ENCODE measurements around the gene TCHP. TPM values are rescaled to one million over a fixed set of nuclear protein-coding genes. Genes with fewer than 3 reads are reported as not detected.

TCHP gene
- total RNA-seq, 4 donors from 2014 or later, result 12.4 to 29.4 (median 17.6) TPM

DNA sequence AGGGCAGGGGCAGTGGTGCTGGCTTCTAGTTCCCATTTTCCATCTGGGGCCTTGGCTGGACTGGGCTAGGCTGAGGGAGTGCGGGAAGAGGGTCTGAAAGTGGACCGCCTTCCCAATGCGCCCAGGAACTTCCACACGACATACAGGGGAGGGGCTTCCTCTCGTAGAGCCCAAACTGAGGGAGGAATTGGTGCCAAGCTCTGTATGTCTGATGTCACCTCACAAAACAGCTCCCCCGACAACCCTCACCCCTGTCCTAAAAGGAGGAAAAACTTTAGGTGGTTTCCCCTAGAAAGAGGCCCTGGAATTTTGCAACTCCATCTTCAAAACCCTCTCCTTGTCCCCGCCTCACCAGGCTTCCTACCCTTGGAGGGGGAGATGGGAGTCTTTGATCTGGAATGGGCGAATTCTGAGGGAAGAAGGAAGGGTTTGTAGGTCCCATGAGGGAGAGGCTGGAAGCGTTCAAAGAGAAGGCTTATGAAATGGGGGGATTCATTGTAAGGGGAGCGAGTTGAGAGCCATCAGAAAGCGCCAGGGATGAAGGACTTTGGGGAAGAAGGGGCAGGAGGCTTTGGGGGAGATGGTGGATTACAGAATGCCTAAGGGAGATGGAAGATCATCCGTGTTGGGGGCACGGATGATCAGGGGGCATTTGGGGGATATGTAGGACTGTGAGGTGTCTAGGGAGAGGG is 20.6 kb upstream of the TCHP start:
- peak overlapping the region; percentile 25 to 86 (median 83) for H3K27ac ChIP-seq
- 0% methylated on average over 4 to 6 of the region's 13 CpGs for WGBS, 2 donors (ENCODE audit: low coverage in 1 of 2)
- peak overlapping the region; percentile 86 to 87 for H3K4me3 ChIP-seq
- peaks cover 0 to 33% (median 21%) of the 10 kb centered on the region in 3 donors for H3K4me1 ChIP-seq
- H3K9me3 ChIP-seq, result no peaks in the 10 kb centered on the region
- H3K36me3 ChIP-seq, result no peaks in the 10 kb centered on the region
- H3K27me3 ChIP-seq, result peaks cover 7% of the 10 kb centered on the region
- no peak for ATAC-seq
- TF ChIP-seq CTCF (IDR thresholded peaks at IDR 0.05) (no peak), POLR2A (IDR thresholded peaks at IDR 0.05) (no peak), POLR2AphosphoS5 (IDR thresholded peaks at IDR 0.05) (no peak), EP300 (IDR thresholded peaks at IDR 0.05) (no peak)

- Histone ChIP-seq H3K36me3 (no peaks in the 10 kb centered on the region), H3K4me1 (peaks cover 0 to 33% (median 21%) of the 10 kb centered on the region in 3 donors), H3K27me3 (peaks cover 7% of the 10 kb centered on the region), H3K9me3 (no peaks in the 10 kb centered on the region), H3K4me3 (peak within 1 kb of the TSS; percentile 86 to 87), H3K27ac (peak within 1 kb of the TSS; percentile 25 to 86 (median 83))
- 0 to 2% methylated on average over 1 to 15 of the region's 92 CpGs for WGBS, 2 donors (ENCODE audit: low coverage in 1 of 2)
- TF ChIP-seq EP300 (IDR thresholded peaks at IDR 0.05), result no peak
- TF ChIP-seq CTCF (IDR thresholded peaks at IDR 0.05), result peak in 3 of 4 experiments; percentile 68 to 95 (median 91)
- no peak for TF ChIP-seq POLR2AphosphoS5 (IDR thresholded peaks at IDR 0.05)
- TF ChIP-seq POLR2A (IDR thresholded peaks at IDR 0.05), result peak; percentile 29 to 64
- peak; percentile 98 for ATAC-seq
Measured at GRCh38 chr12:109880043-109880931, 19.8 kb upstream of the TCHP start, which contains the start of gene GLTP. TSS of gene GLTP (minus strand) at chr12:109880541. CDS start at chr12:109880374, 167 bp downstream.

GRCh38 chr12:109880938-109881337 is 19.1 kb upstream of the TCHP start:
- H3K36me3 ChIP-seq, result no peaks in the 10 kb centered on the region
- ATAC-seq, result no peak
- peak overlapping the region; percentile 3 to 86 (median 60) for H3K27ac ChIP-seq
- WGBS, 2 donors (ENCODE audit: low coverage in 1 of 2), result 9 to 12% methylated on average over 3 of the region's 9 CpGs
- H3K4me3 ChIP-seq, result peak overlapping the region; percentile 79 to 87
- H3K27me3 ChIP-seq, result peaks cover 7% of the 10 kb centered on the region
- TF ChIP-seq CTCF (IDR thresholded peaks at IDR 0.05), result no peak
- no peak for TF ChIP-seq POLR2A (IDR thresholded peaks at IDR 0.05)
- TF ChIP-seq POLR2AphosphoS5 (IDR thresholded peaks at IDR 0.05), result no peak
- no peak for TF ChIP-seq EP300 (IDR thresholded peaks at IDR 0.05)
- no peaks in the 10 kb centered on the region for H3K9me3 ChIP-seq
- H3K4me1 ChIP-seq, result peaks cover 0 to 33% (median 21%) of the 10 kb centered on the region in 3 donors

DNA sequence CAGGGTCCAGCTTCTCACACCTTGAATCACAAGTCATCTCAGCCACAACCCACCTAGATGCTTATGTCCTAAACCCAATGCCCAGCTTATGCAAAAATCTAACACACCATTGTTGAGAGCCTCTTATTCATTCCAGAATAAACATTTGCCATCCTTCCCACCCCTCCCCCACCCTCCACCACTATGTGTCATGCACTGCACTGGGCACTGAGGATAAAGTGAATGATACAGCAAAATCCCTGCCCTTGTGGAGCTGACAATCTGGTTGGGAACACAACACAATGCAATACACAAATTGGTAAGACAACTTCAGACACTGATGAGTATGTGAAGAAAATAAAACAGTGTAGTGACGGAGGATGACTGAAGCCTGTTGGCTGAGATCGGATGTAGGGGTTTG is 18.3 kb upstream of the TCHP start:
- Histone ChIP-seq H3K36me3 (no peaks in the 10 kb centered on the region), H3K27ac (no peak overlapping the region), H3K4me1 (peaks cover 0 to 33% (median 21%) of the 10 kb centered on the region in 3 donors), H3K27me3 (peaks cover 15% of the 10 kb centered on the region), H3K9me3 (no peaks in the 10 kb centered on the region), H3K4me3 (no peak overlapping the region)
- ATAC-seq, result no peak
- TF ChIP-seq POLR2A (IDR thresholded peaks at IDR 0.05) (no peak), CTCF (IDR thresholded peaks at IDR 0.05) (no peak), POLR2AphosphoS5 (IDR thresholded peaks at IDR 0.05) (no peak), EP300 (IDR thresholded peaks at IDR 0.05) (no peak)
- 50 to 80% methylated on average over 1 to 2 of the region's 2 CpGs for WGBS, 2 donors (ENCODE audit: low coverage in 1 of 2)
